ACHN (cell line): Measurements from ENCODE around the gene AATK.

Experiments
- DNase-seq: peaks from one replicate; pipeline ENCODE4 v3.0.0-alpha.2; 2015
- in situ Hi-C: cut with HindIII; loops from 2 replicates; pipeline ENCODE4 v1.10.0; 2017; ENCODE audit warnings: low sequenced_read_pairs, low pct_ligation_motif_present, low pct_unique_long_range_greater_than_20kb

The AATK gene

GRCh38 chr17:81198826-81199481 is 32.9 kb upstream of the AATK start:
- in situ Hi-C loops = no loop called here
- DNase-seq = no peak

GRCh38 chr17:81197831-81198490 is 31.9 kb upstream of the AATK start:
- in situ Hi-C loops = no loop called here
- DNase-seq = no peak

- in situ Hi-C loops = no loop called here
- DNase-seq = no peak
Measured at GRCh38 chr17:81197409-81197795, 31.4 kb upstream of the AATK start.

GRCh38 chr17:81196505-81197408 is 30.7 kb upstream of the AATK start:
- DNase-seq = no peak
- in situ Hi-C loops = no loop called here

DNA sequence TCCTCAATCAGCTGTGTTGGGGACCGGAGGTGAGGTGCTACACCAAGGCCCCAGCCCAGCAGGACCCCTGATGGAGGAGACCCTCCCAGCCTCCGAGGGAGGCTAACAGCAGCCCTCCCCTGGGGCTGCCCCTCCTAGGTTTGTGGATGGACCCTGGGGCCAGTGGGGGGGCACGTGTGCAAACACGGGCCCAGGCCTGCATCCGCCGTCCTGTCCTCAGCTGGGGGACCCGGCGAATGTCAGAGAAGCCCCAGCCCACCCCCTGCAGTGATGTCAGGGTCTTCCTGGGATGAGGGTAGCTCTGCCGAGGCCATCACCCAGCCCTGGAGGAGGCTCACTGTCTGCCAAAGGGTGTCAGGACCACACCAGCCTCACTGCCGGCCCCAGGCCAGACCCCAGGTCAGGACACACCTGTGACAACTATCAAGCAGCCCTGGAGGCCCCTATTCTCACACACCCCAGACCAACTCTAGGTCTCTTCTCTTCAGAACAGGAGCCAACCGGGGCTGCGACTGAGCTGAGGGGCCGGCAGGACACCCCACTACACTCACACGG is 30.0 kb upstream of the AATK start:
- no peak for DNase-seq
- in situ Hi-C loops = no loop called here

GRCh38 chr17:81194941-81195901 is 29.2 kb upstream of the AATK start:
- in situ Hi-C loops = no loop called here
- no peak for DNase-seq

GRCh38 chr17:81194225-81194760 is 28.3 kb upstream of the AATK start:
- DNase-seq = no peak
- in situ Hi-C loops = no loop called here

DNA sequence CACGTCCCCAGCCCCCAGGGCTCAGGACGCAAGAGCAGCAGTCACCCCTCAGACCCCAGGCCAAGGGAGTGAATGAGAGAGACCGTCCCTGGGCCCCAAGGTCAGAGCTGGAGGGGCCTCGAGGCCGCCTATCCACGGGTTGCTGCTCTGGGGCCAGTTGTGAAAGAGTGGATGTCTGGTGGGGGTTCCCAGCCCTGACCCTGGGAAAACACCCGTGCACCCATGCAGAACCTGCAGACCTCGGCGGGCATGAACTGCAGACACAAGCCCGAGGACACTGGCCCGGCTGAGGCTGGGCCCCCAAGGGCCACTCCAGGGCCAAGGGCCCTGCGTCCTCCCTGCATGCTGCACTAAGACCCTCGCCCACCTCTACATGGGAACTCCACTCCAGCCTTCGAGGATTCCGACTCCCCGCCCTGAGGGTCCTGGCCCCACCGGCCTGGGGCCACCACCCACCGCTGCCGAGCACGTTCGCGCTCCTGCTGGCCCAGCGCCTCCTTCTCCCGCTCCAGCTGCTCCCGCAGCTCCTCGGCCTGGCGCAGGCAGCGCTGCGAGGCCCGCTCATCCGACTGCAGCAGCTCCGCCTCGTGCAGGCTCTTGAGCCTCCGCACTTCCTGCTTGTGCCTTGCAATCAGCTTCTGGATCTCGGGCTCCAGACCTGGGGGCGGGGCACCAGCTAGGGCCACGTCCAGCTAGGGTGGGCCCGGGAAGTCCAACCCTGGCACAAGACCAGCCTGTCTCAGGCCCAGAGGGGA is 27.6 kb upstream of the AATK start:
- DNase-seq = no peak

GRCh38 chr17:81193051-81193410 is 27.0 kb upstream of the AATK start:
- DNase-seq = no peak
- in situ Hi-C loops = no loop called here

More for the DNA sequence above, 27.6 kb upstream of the AATK start:
- in situ Hi-C loops = no loop called here

DNA sequence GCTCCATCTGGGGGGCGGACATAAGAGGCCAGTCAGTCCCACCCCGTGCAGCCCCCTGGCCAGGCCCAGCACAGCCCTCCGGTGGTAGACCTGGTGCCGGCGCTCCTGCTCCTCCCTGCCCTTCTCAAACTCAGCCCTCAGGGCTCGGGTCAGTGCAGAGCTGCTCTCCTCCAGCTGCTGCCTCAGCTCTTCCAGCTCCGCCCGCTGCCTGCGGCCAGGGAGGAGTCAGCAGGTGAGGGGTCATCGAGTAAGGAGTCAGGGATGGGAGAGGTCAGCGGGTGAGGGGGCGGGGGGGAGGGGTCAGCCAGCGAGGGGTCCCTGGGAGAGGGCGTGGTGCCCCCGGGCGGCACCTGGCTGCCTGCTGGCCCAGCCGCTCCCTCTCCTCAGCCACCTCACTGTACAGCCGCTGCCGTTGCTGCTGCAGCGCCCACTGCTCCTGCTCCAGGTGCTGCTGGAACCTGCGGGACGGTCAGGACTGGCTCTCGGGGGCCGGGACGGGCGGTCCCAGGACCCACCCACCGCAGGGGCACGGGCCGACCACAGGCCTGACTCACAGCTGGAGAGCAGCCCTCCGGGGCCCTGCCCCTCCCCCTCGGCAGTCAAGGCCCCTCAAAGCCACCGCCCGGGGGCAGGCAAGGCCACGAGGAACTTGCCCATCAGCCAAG is 26.5 kb upstream of the AATK start:
- no peak for DNase-seq

GRCh38 chr17:81191646-81192045 is 25.6 kb upstream of the AATK start:
- no peak for DNase-seq

More for the DNA sequence above, 26.5 kb upstream of the AATK start:
- in situ Hi-C loops = no loop called here

GRCh38 chr17:81191116-81191515 is 25.1 kb upstream of the AATK start:
- in situ Hi-C loops = no loop called here
- no peak for DNase-seq

More at GRCh38 chr17:81191646-81192045, 25.6 kb upstream of the AATK start:
- in situ Hi-C loops = no loop called here

DNA sequence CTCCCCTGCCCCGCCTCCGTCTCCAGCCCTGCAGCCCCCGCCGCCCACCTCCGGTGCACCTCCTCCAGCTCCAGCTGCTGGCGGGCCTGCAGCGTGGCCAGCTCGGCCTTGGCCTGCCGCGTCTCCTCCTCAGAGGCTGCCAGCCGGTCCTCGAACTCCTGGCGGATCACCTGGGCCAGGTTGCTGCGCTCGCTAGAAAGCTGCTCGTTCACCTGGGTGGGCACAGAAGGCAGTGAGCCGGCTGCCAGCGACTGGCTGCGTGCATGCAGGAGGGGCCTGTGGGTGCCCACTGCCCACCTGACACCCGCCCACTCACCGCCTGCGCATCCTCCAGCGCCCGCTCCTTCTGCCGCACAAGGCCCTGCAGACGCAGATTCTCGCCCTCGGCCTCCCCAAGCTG is 24.6 kb upstream of the AATK start:
- no peak for DNase-seq
- in situ Hi-C loops = no loop called here

GRCh38 chr17:81189670-81190530 is 23.9 kb upstream of the AATK start:
- in situ Hi-C loops = no loop called here
- DNase-seq = peak; percentile 16

DNA sequence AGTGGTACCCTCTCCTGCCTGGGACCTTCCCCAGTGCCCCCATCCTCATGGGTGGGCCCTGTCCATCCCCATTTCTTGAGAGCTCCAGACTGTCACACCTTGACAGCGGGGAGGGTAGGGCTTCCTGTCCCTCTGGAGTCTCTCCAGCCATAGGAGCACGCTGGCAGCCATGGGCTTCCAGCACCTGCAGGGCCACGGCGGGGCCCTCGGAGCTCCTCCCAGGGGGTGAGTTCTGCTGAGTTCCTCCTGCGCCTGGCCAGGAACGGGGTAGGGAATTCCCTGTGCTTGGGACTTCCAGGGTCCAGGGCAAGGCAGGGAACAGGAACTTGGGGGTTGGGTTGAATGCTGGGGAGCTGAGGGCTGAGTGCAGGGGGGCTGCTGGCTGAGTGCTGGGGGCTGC is 23.0 kb upstream of the AATK start:
- no peak for DNase-seq
- in situ Hi-C loops = no loop called here

- in situ Hi-C loops = no loop called here
- no peak for DNase-seq
Measured at GRCh38 chr17:81188491-81188840, 22.4 kb upstream of the AATK start.
